CD4-positive, alpha-beta T cell treated with Interferon gamma for 1 hour (primary cell): Measurements from ENCODE around the gene GPR137.
"Not testable (repeated sequence)": the region's sequence is repeated elsewhere in the genome, so short reads cannot be mapped to it uniquely, and the experiment has no call there.

Experiments
- DNase-seq: peaks from one replicate; pipeline ENCODE4 v3.0.0-alpha.2; 2020

Gene GPR137

GRCh38 chr11:64322925-64323260, 37.2 kb downstream of the GPR137 start:
- DNase-seq, result no peak

DNA sequence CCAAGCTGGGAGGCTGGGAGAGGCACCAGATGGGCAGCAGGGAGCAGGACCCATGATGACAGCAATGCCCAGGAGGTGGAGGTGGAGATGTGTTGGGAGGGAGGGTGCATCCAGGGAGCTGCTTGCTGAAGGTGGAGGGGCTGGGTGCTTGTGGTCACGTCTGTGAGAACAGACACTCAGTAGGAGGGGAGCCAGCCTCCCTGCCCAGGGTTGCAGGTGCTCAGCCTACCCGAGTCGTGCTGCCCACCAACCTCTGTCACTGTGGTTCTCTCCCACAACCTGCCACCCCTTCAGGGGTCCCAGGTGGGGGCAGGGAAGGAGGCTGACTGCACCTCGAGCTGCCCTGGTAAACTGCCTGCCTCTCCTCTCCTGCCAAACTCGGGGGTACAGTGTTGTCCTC, 37.7 kb downstream of the GPR137 start:
- no peak for DNase-seq

GRCh38 chr11:64323984-64324383, 38.3 kb downstream of the GPR137 start:
- DNase-seq, result not testable (repeated sequence)

- no peak for DNase-seq
Observed at GRCh38 chr11:64324692-64325469, 39.2 kb downstream of the GPR137 start.

DNA sequence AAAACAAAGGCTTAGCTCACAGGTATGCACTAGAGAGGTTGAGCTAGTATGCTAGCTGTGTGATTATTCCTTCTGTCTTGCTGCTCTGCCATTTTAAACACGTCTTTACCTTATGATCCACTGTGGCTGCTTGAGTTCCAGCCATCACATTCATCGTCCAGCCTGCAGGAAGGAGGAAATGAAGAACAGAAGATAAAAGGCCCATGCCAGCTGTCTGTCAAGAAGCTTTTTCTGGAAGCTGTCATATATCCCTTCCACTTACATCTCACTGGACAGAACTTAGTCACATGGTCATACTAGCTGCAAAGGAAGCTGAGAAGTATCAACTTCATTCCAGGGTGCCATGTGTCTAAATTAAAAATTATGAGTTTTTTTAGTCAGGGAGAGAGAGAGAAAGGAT, 41.7 kb downstream of the GPR137 start:
- DNase-seq, result no peak

DNA sequence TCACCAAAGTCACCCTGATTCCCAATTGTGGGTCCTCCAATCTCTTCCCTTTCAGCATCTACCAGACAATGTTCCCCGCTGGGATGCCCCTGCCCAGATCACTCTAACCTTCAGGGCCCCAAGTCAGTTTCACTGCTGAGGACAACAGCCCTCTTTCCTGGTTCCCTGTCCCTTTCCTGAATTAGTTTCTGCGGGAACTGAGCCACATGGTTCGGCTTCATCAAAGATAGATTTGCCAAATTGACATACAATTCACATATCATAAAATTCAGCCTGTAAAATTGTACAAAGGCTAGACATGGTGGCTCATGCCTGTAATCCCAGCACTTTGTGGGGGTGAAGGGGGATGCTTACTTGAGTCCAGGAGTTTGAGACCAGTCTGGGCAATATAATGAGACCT, 42.3 kb downstream of the GPR137 start:
- no peak for DNase-seq

- no peak for DNase-seq
Observed at GRCh38 chr11:64330888-64331287, 45.2 kb downstream of the GPR137 start.

DNA sequence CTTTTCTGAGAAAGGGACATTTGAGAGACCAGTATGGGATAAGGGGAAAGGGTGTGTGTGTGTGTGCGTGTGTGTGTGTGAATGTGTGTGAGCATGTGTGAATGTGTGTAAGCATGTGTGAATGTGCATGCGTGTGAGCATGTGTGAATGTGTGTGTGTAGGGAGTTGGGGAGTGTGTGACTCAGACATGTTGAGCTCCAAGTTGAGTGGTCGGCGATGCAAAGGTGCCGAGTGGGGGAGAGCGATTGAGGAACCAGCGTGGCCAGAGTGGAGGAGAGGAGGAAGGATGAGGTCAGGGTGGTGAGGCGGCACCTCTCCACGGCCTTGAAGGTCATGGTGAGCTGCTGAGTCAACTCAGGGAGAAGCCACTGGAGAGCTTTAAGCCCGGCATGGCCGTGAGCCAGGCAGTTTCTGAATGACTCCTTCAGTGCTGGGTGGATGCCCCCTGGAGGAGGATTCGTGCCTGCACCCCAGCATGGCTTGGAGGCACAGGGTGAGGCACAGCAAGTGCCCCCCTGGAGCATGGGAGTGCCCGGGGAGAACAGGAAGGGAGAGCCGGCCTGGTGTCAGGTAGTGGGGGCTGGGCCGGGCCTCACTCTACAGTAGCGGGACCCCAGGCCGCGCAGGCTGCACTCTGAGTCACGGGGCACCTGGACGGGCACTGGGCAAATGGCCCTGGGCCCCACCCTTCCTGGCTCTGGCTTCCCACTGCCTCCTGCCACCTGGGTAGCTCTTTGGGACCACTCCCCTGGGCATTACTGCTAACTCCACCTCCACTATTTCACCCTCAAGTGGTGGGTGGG, 46.1 kb downstream of the GPR137 start:
- peak; percentile 81 for DNase-seq

- DNase-seq, result no peak
Observed at GRCh38 chr11:64333556-64333955, 47.9 kb downstream of the GPR137 start.

- peak; percentile 67 for DNase-seq
Observed at GRCh38 chr11:64334764-64335735, 49.4 kb downstream of the GPR137 start.

DNA sequence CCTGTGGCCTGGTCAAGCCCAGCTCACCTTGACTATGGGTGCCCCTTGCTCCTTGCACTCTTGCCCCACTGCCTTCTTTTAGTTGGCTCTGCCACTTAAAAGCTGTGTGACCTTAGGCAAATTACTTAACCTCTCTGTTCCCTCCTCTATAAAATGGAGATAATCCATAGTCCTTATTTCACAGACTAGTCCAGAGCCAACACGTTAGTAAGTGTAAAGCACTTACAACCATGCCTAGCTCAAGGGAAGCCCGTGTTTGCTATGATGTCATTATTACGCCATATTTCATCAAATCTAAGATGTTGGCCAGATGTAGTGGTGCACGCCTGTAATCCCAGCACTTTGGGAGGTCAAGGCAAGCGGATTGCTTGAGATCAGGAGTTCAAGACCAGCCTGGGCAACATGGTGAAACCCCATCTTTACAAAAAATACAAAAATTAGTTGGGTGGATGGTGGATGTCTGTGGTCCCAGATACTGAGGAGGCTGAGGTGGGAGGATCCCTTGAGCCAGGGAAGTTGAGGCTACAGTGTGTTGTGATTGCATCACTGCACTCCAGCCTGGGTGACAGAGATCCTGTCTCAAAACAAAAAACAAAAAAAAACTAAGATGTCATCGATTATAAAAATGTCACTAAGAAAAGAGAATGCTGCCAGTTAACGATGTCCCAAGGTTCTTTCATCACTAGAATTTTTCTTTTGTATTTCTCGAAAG, 52.0 kb downstream of the GPR137 start:
- DNase-seq, result no peak

GRCh38 chr11:64338716-64339115, 53.1 kb downstream of the GPR137 start:
- DNase-seq, result no peak
